Measurements from ENCODE around the gene PIWIL4.

The PIWIL4 gene

DNA sequence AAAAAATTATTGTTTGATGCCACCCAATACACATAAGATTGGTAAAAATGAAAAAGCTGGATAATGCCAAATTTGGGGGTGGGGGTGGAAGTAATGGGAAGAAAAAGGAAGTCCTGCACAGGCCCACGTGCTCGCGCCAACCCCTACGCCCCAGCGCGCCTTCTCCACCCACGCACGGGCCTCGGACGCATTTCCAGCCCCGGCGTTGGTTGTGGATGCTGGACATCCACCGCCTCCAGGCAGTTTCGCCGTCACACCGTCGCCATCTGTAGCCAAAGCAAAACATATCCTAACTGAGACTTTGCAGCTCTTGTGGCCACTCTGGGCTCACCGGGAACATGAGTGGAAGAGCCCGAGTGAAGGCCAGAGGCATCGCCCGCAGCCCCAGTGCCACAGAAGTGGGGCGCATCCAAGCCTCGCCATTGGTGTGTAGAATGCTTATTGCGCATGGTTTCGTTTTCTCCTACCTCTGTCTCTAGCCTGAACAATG is at the start of gene PIWIL4:
Gene PIWIL4, plus strand, starts transcription at position 188 of the 490 bp plus-strand sequence. Its CDS starts 151 bp downstream, at position 339.
- in situ Hi-C loops (cut with MboI; ENCODE audit: low sequenced_read_pairs, unreplicated experiment) = no loop called here

DNA sequence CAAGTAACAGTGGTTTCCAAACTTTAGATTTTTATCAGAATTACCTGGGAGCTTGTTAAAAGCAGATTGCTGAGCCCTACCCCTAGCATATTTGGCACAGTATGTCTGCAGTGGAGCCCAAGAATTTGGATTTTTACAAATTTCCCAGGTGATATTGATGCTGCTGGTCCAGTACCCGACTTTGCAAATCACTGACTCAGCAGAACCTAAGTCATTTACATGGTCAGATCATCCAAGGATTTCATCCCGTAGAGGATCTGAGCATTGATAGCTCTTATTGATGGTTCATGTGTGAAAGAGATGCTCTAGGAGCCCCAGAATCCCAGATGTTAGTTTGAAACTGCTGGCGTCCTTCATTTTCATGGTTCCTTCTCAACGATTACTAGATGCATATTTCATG is 48.9 kb upstream of the PIWIL4 start:
- in situ Hi-C loops (cut with MboI; ENCODE audit: low sequenced_read_pairs, unreplicated experiment) = loop anchor here (25.0 kb wide), 1 partner anchor 606 kb away; no protein-coding TSS in a partner anchor
- no peak for DNase-seq (ENCODE audit: low spot score)
- TF ChIP-seq, protein P1, sequence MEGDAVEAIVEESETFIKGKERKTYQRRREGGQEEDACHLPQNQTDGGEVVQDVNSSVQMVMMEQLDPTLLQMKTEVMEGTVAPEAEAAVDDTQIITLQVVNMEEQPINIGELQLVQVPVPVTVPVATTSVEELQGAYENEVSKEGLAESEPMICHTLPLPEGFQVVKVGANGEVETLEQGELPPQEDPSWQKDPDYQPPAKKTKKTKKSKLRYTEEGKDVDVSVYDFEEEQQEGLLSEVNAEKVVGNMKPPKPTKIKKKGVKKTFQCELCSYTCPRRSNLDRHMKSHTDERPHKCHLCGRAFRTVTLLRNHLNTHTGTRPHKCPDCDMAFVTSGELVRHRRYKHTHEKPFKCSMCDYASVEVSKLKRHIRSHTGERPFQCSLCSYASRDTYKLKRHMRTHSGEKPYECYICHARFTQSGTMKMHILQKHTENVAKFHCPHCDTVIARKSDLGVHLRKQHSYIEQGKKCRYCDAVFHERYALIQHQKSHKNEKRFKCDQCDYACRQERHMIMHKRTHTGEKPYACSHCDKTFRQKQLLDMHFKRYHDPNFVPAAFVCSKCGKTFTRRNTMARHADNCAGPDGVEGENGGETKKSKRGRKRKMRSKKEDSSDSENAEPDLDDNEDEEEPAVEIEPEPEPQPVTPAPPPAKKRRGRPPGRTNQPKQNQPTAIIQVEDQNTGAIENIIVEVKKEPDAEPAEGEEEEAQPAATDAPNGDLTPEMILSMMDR (IDR thresholded peaks at IDR 0.05; ENCODE audit: borderline replicate concordance, control extremely low read depth, extremely low read depth, insufficient read depth, missing control alignments) = no peak

More for the DNA sequence above, at the start of gene PIWIL4:
- TF ChIP-seq, protein P1 (IDR thresholded peaks at IDR 0.05; ENCODE audit: borderline replicate concordance, control extremely low read depth, extremely low read depth, insufficient read depth, missing control alignments) = no peak
- no peak for DNase-seq (ENCODE audit: low spot score)

DNA sequence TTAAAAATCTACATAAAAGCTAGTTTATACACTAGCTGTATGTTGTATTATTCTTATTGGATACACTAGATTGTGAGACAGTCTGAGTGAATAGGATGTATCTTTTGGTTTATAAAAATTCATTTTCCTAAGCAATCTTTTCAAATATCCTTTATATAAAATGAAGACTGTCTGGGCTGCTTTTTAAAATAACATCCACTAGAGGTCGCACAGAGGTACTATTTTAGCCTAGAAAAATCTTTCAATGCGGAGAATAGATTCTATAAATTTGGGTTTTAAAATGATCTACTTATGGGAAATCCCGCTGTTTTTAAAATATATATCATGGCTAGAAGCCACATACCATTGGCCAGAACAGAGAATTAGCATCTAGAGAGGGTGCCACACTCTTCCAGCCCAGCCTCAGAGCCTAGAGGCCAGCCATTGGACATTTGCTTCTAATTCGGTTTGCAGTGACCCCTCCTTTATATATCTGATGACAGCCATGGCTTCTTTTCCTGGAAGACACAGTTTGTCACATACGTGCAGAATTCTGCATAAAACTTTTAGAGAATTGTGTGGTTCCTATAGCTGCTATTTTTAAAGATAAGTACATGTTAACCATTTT is 47.6 kb upstream of the PIWIL4 start:
- DNase-seq (ENCODE audit: low spot score) = peak; percentile 45
- TF ChIP-seq, protein P1 (IDR thresholded peaks at IDR 0.05; ENCODE audit: borderline replicate concordance, control extremely low read depth, extremely low read depth, insufficient read depth, missing control alignments) = peak; percentile 39
- in situ Hi-C loops (cut with MboI; ENCODE audit: low sequenced_read_pairs, unreplicated experiment) = loop anchor here (5.0 to 25.0 kb wide), 2 partner anchors 83 to 607 kb away; no protein-coding TSS in a partner anchor

DNA sequence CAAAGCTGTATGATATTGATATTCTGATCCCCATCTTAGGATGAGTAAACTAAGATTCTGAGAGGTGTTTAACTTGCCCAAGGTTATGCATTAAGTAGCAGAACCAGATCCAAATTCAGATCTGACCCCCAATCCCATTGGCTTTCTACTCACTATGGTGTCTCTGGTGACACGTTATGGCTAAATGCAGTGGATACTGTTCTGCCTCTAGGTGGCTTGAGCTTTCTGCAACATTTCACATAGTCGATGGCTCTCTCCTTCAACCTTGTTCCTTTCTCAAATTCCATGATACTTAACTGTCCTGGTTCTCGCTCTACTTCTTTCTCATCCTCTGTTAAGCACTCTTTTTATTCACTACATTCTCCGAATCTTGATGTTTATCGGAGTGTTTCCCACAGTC is 45.5 kb upstream of the PIWIL4 start:
- in situ Hi-C loops (cut with MboI; ENCODE audit: low sequenced_read_pairs, unreplicated experiment) = loop anchor here (5.0 to 25.0 kb wide), 2 partner anchors 81 to 609 kb away; no protein-coding TSS in a partner anchor
- TF ChIP-seq, protein P1 (IDR thresholded peaks at IDR 0.05; ENCODE audit: borderline replicate concordance, control extremely low read depth, extremely low read depth, insufficient read depth, missing control alignments) = no peak
- DNase-seq (ENCODE audit: low spot score) = no peak

DNA sequence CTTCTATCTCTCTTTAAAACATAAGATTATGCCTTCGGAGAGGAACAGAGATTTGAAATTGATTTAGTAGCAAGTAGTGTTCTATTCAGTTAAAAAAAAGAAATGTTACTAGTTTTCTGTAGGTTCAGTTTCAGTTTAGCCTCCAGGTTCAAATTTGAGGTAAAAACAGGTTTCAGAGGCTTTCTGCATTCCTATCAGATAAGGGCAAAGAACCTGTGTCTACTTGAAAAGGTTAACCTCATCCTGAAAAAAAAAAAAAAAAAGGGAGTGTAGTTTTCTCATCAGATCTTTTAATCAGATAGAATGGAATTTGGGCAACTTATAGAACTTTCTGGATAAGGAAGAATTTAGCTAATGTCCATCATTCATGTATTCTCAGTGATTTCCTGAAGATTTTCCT is 42.8 kb upstream of the PIWIL4 start:
- no peak for DNase-seq (ENCODE audit: low spot score)
- in situ Hi-C loops (cut with MboI; ENCODE audit: low sequenced_read_pairs, unreplicated experiment) = loop anchor here (5.0 to 25.0 kb wide), 2 partner anchors 78 to 612 kb away; no protein-coding TSS in a partner anchor
- TF ChIP-seq, protein P1 (IDR thresholded peaks at IDR 0.05; ENCODE audit: borderline replicate concordance, control extremely low read depth, extremely low read depth, insufficient read depth, missing control alignments) = no peak

DNA sequence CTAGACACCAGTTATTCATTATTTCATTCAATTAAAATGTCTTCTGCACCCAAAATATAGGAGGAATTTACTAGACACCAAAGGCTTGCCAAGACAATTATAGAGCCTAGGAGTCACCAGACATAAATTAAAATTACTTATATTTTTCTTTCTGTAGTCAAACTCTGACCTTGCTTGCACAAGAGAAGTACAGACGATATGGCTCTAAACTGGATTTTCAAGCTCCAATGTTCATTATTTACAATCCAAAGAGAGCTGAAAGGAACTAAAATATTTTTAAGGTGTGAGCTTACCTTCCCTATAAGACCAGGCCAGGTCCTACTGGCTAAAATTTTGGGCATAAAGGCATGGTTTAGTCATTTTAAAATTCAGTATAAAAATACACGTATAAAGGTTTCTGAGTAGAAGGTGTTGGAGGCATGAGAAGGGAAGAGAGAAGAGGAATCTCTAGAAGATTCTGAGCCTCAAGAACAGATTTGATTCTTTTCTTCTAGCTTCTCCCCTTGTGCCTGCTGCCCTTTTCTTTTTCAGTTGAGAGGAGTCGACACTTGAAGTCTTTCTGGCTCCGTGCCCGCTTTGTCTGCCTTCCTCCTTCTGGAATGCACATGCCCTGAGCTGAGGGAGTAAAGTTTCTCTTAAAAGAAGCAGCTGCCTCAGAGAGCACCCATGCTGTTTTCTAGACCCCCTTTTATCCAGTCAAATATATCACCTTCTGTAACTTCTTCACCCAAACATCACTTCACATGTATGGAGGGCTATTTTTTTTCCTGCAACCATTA is 41.4 kb upstream of the PIWIL4 start:
- no peak for DNase-seq (ENCODE audit: low spot score)
- in situ Hi-C loops (cut with MboI; ENCODE audit: low sequenced_read_pairs, unreplicated experiment) = no loop called here
- TF ChIP-seq, protein P1 (IDR thresholded peaks at IDR 0.05; ENCODE audit: borderline replicate concordance, control extremely low read depth, extremely low read depth, insufficient read depth, missing control alignments) = no peak

Measured in GM13976 (cell line).